Measurements from ENCODE around the gene C1QTNF6.

- no peak for TF ChIP-seq CTCF (conservative IDR thresholded peaks at IDR 0.05; ENCODE audit: low read depth in 2 of 2)
- TF ChIP-seq EZH2 (IDR thresholded peaks at IDR 0.05; ENCODE audit: low read depth, unreplicated experiment), result no peak
- no peak for TF ChIP-seq CREB1 (CRISPR knock-in tag; IDR thresholded peaks at IDR 0.05; ENCODE audit: low read depth)
- TF ChIP-seq EZH2phosphoT487 (IDR thresholded peaks at IDR 0.05; ENCODE audit: unreplicated experiment), result no peak
- TF ChIP-seq REST (IDR thresholded peaks at IDR 0.05; ENCODE audit: unreplicated experiment), result no peak
- TF ChIP-seq POLR2AphosphoS5 (IDR thresholded peaks at IDR 0.05; ENCODE audit: low read depth), result no peak
- TF ChIP-seq ZNF114 (CRISPR knock-in tag; IDR thresholded peaks at IDR 0.05), result no peak
Measured at GRCh38 chr22:37224757-37225420, 36.8 kb upstream of the C1QTNF6 start.
